ENCODE measurements around the gene DIPK1A.

The DIPK1A gene

GRCh38 chr1:92886886-92887419 lies 74.3 kb downstream of the DIPK1A start:
- DNase-seq (ENCODE audit: low read depth): no peak

GRCh38 chr1:92884195-92884594 lies 77.1 kb downstream of the DIPK1A start:
- no peak overlapping the region for H3K4me3 ChIP-seq (ENCODE audit: low read depth, low read length)
- no peak for DNase-seq (ENCODE audit: low read depth)

More at GRCh38 chr1:92886886-92887419, 74.3 kb downstream of the DIPK1A start:
- no peak overlapping the region for H3K4me3 ChIP-seq (ENCODE audit: low read depth, low read length)

- no peak overlapping the region for H3K4me3 ChIP-seq (ENCODE audit: low read depth, low read length)
- DNase-seq (ENCODE audit: low read depth): no peak
Measured at GRCh38 chr1:92883297-92883696, 78.0 kb downstream of the DIPK1A start.

GRCh38 chr1:92882819-92883218 lies 78.4 kb downstream of the DIPK1A start:
- no peak overlapping the region for H3K4me3 ChIP-seq (ENCODE audit: low read depth, low read length)
- DNase-seq (ENCODE audit: low read depth): no peak

GRCh38 chr1:92881391-92881790 lies 79.9 kb downstream of the DIPK1A start:
- H3K4me3 ChIP-seq (ENCODE audit: low read depth, low read length): no peak overlapping the region
- DNase-seq (ENCODE audit: low read depth): no peak

GRCh38 chr1:92879316-92879968 lies 81.8 kb downstream of the DIPK1A start:
- no peak for DNase-seq (ENCODE audit: low read depth)
- no peak overlapping the region for H3K4me3 ChIP-seq (ENCODE audit: low read depth, low read length)

GRCh38 chr1:92877792-92878191 lies 83.5 kb downstream of the DIPK1A start:
- H3K4me3 ChIP-seq (ENCODE audit: low read depth, low read length): no peak overlapping the region
- DNase-seq (ENCODE audit: low read depth): no peak

GRCh38 chr1:92877081-92877711 lies 84.1 kb downstream of the DIPK1A start:
- no peak for DNase-seq (ENCODE audit: low read depth)
- H3K4me3 ChIP-seq (ENCODE audit: low read depth, low read length): no peak overlapping the region

- no peak for DNase-seq (ENCODE audit: low read depth)
- H3K4me3 ChIP-seq (ENCODE audit: low read depth, low read length): no peak overlapping the region
Measured at GRCh38 chr1:92876351-92876750, 84.9 kb downstream of the DIPK1A start.

GRCh38 chr1:92874987-92875386 lies 86.3 kb downstream of the DIPK1A start:
- H3K4me3 ChIP-seq (ENCODE audit: low read depth, low read length): no peak overlapping the region

GRCh38 chr1:92872719-92873118 lies 88.5 kb downstream of the DIPK1A start:
- no peak for DNase-seq (ENCODE audit: low read depth)
- H3K4me3 ChIP-seq (ENCODE audit: low read depth, low read length): no peak overlapping the region

More at GRCh38 chr1:92874987-92875386, 86.3 kb downstream of the DIPK1A start:
- no peak for DNase-seq (ENCODE audit: low read depth)

- no peak for DNase-seq (ENCODE audit: low read depth)
- H3K4me3 ChIP-seq (ENCODE audit: low read depth, low read length): no peak overlapping the region
Measured at GRCh38 chr1:92870591-92870990, 90.7 kb downstream of the DIPK1A start.

- H3K4me3 ChIP-seq (ENCODE audit: low read depth, low read length): no peak overlapping the region
- no peak for DNase-seq (ENCODE audit: low read depth)
Measured at GRCh38 chr1:92864131-92864530, 97.1 kb downstream of the DIPK1A start.

GRCh38 chr1:92862605-92863004 lies 98.7 kb downstream of the DIPK1A start:
- no peak for DNase-seq (ENCODE audit: low read depth)
- no peak overlapping the region for H3K4me3 ChIP-seq (ENCODE audit: low read depth, low read length)

- no peak for DNase-seq (ENCODE audit: low read depth)
- H3K4me3 ChIP-seq (ENCODE audit: low read depth, low read length): no peak overlapping the region
Measured at GRCh38 chr1:92859400-92860039, 101.7 kb downstream of the DIPK1A start.

- peak; percentile 38 for DNase-seq (ENCODE audit: low read depth)
Measured at GRCh38 chr1:92858564-92859399, 102.5 kb downstream of the DIPK1A start.

GRCh38 chr1:92857817-92858216 lies 103.4 kb downstream of the DIPK1A start:
- H3K4me3 ChIP-seq (ENCODE audit: low read depth, low read length): no peak overlapping the region
- no peak for DNase-seq (ENCODE audit: low read depth)

More at GRCh38 chr1:92858564-92859399, 102.5 kb downstream of the DIPK1A start:
- no peak overlapping the region for H3K4me3 ChIP-seq (ENCODE audit: low read depth, low read length)

- no peak for DNase-seq (ENCODE audit: low read depth)
- no peak overlapping the region for H3K4me3 ChIP-seq (ENCODE audit: low read depth, low read length)
Measured at GRCh38 chr1:92855236-92855635, 106.0 kb downstream of the DIPK1A start.

- DNase-seq (ENCODE audit: low read depth): no peak
- no peak overlapping the region for H3K4me3 ChIP-seq (ENCODE audit: low read depth, low read length)
Measured at GRCh38 chr1:92854101-92854785, 107.0 kb downstream of the DIPK1A start.

All from skeletal muscle cell (primary cell).